CD4-positive, alpha-beta T cell treated with Interleukin-12 subunit alpha and Interleukin-12 subunit beta, for 1 hour (primary cell): ENCODE data around the gene KDM5B.

Experiments
- DNase-seq: peaks from one replicate; pipeline ENCODE4 v3.0.0-alpha.2; 2020

KDM5B gene

GRCh38 chr1:202684716-202685115 lies 123.5 kb downstream of the KDM5B start:
- no peak for DNase-seq

- DNase-seq = no peak
These were observed 125.2 kb downstream of the KDM5B start for GRCh38 chr1:202683029-202683428.

- no peak for DNase-seq
These were observed 125.7 kb downstream of the KDM5B start for GRCh38 chr1:202682477-202682876.

GRCh38 chr1:202681736-202682420 lies 126.3 kb downstream of the KDM5B start:
- DNase-seq = no peak

- no peak for DNase-seq
These were observed 127.5 kb downstream of the KDM5B start for GRCh38 chr1:202680586-202681352.

GRCh38 chr1:202679406-202680177 lies 128.6 kb downstream of the KDM5B start:
- no peak for DNase-seq

GRCh38 chr1:202677433-202677832 lies 130.8 kb downstream of the KDM5B start:
- DNase-seq = no peak
